ENCODE data around the gene PAM16. TPM values are rescaled to one million over a fixed set of nuclear protein-coding genes. Genes with fewer than 3 reads are reported as not detected.

The PAM16 gene
- total RNA-seq, 1 donor from 2014 or later: 33.5 TPM

DNA sequence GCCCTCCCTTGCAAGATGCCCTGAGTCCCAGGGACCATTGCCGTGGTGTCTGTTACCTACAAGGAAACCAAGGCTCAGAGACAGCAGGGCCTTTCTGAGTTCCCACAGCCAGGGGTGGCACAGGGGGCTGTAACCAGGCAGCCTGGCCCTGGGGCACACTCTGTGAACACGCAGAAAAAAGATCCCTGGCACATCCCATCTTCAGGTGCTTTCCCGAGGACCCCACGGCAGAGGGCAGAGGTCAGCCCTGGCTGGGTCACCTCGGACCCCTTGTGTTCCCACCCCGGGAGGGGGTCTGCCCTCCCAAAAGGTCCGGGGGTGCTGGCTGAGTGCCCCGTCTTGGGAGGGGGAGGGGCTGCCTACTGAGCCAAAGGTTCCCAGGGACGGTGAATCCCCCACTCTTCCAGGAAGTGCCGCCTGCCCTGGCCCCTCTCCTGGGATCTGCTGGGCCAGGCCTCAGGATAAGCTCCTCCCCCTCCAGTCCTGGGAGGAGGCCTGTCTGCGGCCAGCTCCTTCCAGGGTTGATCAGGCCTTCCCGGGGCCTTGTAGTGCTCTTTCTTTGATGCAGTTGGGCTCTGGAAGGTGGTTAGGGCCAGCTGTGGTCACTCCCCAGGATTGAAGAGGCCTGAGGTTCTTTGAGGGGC, 27.2 kb downstream of the PAM16 start:
- H3K27me3 Mint-ChIP-seq: no peaks in the 10 kb centered on the region
- H3K4me1 Mint-ChIP-seq (ENCODE audit: low read depth): peaks cover 9% of the 10 kb centered on the region
- H3K36me3 Mint-ChIP-seq (ENCODE audit: insufficient read depth): no peaks in the 10 kb centered on the region
- no peak overlapping the region for H3K4me3 Mint-ChIP-seq (ENCODE audit: low read depth)
- no peak for DNase-seq (ENCODE audit: low spot score, unreplicated experiment)
- TF ChIP-seq, protein P1, sequence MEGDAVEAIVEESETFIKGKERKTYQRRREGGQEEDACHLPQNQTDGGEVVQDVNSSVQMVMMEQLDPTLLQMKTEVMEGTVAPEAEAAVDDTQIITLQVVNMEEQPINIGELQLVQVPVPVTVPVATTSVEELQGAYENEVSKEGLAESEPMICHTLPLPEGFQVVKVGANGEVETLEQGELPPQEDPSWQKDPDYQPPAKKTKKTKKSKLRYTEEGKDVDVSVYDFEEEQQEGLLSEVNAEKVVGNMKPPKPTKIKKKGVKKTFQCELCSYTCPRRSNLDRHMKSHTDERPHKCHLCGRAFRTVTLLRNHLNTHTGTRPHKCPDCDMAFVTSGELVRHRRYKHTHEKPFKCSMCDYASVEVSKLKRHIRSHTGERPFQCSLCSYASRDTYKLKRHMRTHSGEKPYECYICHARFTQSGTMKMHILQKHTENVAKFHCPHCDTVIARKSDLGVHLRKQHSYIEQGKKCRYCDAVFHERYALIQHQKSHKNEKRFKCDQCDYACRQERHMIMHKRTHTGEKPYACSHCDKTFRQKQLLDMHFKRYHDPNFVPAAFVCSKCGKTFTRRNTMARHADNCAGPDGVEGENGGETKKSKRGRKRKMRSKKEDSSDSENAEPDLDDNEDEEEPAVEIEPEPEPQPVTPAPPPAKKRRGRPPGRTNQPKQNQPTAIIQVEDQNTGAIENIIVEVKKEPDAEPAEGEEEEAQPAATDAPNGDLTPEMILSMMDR (IDR thresholded peaks at IDR 0.05; ENCODE audit: unreplicated experiment): no peak
- peak overlapping the region; percentile 84 for H3K27ac Mint-ChIP-seq
- no peaks in the 10 kb centered on the region for H3K9me3 Mint-ChIP-seq (ENCODE audit: low read depth)

DNA sequence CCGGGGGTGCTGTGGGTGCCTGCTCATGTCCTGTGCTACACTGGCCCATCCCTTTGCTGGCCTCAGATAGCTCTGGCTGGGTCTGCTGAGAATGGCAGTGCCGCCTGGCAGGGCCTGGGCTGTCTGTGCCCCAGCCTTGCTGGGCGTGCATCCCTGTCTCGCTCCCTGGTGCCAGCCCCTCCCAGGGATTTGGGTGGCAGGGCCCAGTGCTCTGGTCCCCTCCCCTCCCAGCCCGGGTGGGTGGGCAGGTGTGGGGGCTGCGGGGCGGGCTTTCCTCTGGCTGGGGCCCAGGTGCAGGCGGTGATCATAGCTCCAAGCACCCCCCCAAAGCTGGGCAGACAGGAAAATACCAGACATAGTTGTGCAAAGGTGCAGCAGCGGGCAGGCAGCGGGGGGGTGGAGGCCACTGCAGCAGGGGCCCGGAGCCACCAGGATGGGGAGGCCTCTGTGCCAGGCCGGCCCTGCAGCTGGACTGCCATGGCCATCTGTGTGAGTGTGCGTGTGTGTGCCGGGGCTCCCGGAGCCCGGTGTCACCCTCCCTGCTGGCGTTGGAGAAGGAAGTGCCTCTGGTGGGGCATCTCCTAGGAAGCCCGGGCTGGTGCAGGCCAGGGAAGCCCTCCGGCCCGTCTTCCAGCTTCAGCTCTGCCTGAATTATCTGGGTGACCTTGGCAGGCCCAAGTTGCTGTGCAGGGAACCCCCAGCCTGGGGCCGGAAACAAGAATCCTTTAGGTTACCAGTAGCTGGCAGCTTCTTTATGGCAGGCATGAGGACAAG, 27.9 kb downstream of the PAM16 start:
- Mint-ChIP-seq H3K36me3 (ENCODE audit: insufficient read depth) (no peaks in the 10 kb centered on the region), H3K27me3 (no peaks in the 10 kb centered on the region), H3K4me3 (ENCODE audit: low read depth) (no peak overlapping the region), H3K4me1 (ENCODE audit: low read depth) (peaks cover 9% of the 10 kb centered on the region), H3K27ac (no peak overlapping the region), H3K9me3 (ENCODE audit: low read depth) (no peaks in the 10 kb centered on the region)
- TF ChIP-seq, protein P1 (IDR thresholded peaks at IDR 0.05; ENCODE audit: unreplicated experiment): no peak
- DNase-seq (ENCODE audit: low spot score, unreplicated experiment): no peak

DNA sequence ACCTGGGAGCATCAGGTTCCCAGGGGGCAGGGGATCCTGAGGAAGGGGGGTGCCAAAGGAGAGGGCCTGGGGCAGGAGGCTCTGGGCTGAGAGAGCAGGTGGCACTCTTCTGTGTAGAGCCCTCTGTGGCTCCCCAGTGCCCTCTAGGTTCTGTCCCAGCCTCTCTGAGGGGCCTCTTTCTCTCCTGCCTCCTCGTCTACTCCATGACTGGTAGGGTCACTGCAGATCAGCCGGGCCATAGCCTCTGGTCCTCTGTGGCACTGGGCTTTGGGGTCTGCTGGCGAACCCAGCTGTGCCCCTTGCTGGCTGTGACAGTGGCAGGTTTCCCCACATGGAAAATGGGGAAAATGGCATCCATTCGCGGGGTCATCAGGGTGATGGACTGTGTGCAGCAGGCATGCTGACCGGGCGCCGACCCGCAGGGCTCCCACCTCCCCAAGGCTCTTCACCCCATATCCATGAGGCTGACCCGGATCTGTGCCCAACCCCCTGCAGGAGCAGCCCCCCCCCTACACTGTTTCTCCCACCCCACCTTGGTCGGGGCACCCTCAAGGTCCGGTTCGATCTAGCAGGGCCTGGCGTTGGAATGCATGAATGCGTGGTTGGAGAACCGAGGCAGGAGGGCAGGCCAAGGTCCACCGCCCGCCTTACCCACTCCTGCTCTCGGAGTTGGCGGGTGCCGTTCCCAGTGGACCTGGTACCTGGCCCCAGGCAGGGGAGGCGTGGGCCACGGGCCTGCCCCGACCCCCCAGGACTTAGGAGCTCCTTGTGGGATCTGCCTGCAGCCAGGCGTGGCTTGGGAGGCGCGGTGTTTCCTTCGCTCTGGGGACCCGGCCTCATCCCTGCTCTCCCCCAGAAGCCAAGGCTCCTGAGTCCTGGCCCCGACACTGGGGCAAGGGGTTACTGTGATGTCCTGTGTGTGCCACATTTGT, 28.7 kb downstream of the PAM16 start:
- TF ChIP-seq, protein P1 (IDR thresholded peaks at IDR 0.05; ENCODE audit: unreplicated experiment): no peak
- Mint-ChIP-seq H3K4me1 (ENCODE audit: low read depth) (peaks cover 13% of the 10 kb centered on the region), H3K27ac (no peak overlapping the region), H3K36me3 (ENCODE audit: insufficient read depth) (no peaks in the 10 kb centered on the region), H3K27me3 (no peaks in the 10 kb centered on the region), H3K9me3 (ENCODE audit: low read depth) (no peaks in the 10 kb centered on the region), H3K4me3 (ENCODE audit: low read depth) (no peak overlapping the region)
- no peak for DNase-seq (ENCODE audit: low spot score, unreplicated experiment)

DNA sequence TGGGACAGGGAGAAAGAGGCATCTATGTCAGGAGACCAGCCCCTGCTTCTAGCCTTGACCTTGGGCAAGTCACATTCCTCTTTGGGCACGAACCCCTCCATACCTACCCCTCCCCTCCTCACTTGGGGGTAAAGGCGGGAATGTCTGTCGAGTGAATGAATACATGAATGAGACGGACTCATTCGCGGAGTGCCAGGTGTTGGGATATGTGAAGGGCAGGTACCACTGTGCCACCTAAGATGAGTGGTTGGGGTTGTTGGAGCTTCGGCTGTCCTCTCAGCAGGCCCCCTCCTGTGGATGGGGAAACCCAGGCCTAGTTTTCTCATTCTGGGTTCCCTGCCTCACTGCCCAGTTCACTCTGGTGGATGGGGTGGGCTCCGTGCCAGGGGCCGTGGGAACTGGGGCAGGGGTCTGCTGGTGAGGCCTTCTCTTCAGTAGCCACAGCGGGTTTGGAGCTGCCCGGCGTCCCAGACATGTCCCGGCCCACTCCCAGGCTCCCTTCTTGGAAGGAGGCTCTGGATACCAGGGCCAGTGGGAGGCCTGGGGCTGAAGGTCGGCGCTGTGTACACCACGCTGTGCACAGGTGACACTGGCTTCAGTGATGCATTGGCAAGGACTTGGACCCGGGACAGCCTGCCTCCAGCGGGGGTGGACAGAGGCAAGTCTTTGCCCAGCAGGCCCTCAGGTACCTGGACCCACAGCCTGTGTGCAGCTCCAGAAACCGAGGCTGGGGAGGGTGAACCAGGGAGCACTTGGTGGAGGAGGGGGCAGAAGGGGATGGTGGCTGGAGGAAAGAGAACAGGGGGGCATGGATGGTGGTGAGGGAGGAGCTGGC, 29.6 kb downstream of the PAM16 start:
- DNase-seq (ENCODE audit: low spot score, unreplicated experiment): no peak
- Mint-ChIP-seq H3K27ac (no peak overlapping the region), H3K9me3 (ENCODE audit: low read depth) (no peaks in the 10 kb centered on the region), H3K27me3 (no peaks in the 10 kb centered on the region), H3K36me3 (ENCODE audit: insufficient read depth) (no peaks in the 10 kb centered on the region), H3K4me1 (ENCODE audit: low read depth) (peaks cover 13% of the 10 kb centered on the region), H3K4me3 (ENCODE audit: low read depth) (no peak overlapping the region)
- TF ChIP-seq, protein P1 (IDR thresholded peaks at IDR 0.05; ENCODE audit: unreplicated experiment): no peak
